ENCODE results near the gene NAB1. TPM values are rescaled to one million over a fixed set of nuclear protein-coding genes. Genes with fewer than 3 reads are reported as not detected.

The NAB1 gene
- total RNA-seq, 1 experiment from 2014 or later = 40.2 TPM

DNA sequence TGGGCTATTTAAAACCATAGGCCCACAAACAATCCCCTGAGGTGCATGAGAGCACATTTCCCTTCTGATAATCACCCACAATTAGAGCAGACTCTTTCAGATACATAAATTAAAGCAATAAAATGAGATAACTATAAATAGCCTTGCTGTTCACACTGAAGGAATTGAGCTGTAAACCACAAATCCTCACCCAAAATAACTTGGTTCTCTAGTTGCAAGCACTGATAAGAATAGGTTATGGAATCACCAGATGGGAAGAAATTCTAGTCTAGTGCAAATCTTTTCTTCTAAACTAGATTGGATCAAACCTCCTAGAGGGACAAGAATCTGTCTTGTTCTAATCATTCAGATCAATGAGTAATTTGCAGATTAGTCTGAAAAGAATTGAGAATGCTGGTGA is 64.6 kb downstream of the NAB1 start:
- Histone ChIP-seq H3K9me3 (ENCODE audit: control insufficient read depth, insufficient read depth, low read depth, low read length) (no peaks in the 10 kb centered on the region), H3K27me3 (ENCODE audit: control insufficient read depth, insufficient read depth, low read length) (no peaks in the 10 kb centered on the region), H3K4me3 (ENCODE audit: low read depth in 2 of 2, low read length in 2 of 2) (no peak overlapping the region), H3K27ac (ENCODE audit: low read length) (no peak overlapping the region), H3K36me3 (ENCODE audit: control insufficient read depth, insufficient read depth, low read length) (no peaks in the 10 kb centered on the region), H3K4me1 (ENCODE audit: control insufficient read depth, insufficient read depth, low read length) (peaks cover 1% of the 10 kb centered on the region)
- ChIA-PET POLR2A (no interaction called here), CTCF (no interaction called here)
- ATAC-seq (no peak), DNase-seq (ENCODE audit: low read depth, low spot score) (no peak)
- in situ Hi-C loops (cut with HindIII; ENCODE audit: low pct_unique_long_range_greater_than_20kb, low sequenced_read_pairs) = no loop called here
- TF ChIP-seq SIN3A (IDR thresholded peaks at IDR 0.05; ENCODE audit: borderline replicate concordance, insufficient read depth, low read depth, low read length) (no peak), POLR2AphosphoS5 (IDR thresholded peaks at IDR 0.05; ENCODE audit: low read depth, low read length) (no peak)
- TF ChIP-seq, protein P1, sequence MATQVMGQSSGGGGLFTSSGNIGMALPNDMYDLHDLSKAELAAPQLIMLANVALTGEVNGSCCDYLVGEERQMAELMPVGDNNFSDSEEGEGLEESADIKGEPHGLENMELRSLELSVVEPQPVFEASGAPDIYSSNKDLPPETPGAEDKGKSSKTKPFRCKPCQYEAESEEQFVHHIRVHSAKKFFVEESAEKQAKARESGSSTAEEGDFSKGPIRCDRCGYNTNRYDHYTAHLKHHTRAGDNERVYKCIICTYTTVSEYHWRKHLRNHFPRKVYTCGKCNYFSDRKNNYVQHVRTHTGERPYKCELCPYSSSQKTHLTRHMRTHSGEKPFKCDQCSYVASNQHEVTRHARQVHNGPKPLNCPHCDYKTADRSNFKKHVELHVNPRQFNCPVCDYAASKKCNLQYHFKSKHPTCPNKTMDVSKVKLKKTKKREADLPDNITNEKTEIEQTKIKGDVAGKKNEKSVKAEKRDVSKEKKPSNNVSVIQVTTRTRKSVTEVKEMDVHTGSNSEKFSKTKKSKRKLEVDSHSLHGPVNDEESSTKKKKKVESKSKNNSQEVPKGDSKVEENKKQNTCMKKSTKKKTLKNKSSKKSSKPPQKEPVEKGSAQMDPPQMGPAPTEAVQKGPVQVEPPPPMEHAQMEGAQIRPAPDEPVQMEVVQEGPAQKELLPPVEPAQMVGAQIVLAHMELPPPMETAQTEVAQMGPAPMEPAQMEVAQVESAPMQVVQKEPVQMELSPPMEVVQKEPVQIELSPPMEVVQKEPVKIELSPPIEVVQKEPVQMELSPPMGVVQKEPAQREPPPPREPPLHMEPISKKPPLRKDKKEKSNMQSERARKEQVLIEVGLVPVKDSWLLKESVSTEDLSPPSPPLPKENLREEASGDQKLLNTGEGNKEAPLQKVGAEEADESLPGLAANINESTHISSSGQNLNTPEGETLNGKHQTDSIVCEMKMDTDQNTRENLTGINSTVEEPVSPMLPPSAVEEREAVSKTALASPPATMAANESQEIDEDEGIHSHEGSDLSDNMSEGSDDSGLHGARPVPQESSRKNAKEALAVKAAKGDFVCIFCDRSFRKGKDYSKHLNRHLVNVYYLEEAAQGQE (IDR thresholded peaks at IDR 0.05; ENCODE audit: insufficient read depth in 1 of 2, low read depth in 2 of 2, low read length in 1 of 2) = no peak
- TF ChIP-seq, protein P2, sequence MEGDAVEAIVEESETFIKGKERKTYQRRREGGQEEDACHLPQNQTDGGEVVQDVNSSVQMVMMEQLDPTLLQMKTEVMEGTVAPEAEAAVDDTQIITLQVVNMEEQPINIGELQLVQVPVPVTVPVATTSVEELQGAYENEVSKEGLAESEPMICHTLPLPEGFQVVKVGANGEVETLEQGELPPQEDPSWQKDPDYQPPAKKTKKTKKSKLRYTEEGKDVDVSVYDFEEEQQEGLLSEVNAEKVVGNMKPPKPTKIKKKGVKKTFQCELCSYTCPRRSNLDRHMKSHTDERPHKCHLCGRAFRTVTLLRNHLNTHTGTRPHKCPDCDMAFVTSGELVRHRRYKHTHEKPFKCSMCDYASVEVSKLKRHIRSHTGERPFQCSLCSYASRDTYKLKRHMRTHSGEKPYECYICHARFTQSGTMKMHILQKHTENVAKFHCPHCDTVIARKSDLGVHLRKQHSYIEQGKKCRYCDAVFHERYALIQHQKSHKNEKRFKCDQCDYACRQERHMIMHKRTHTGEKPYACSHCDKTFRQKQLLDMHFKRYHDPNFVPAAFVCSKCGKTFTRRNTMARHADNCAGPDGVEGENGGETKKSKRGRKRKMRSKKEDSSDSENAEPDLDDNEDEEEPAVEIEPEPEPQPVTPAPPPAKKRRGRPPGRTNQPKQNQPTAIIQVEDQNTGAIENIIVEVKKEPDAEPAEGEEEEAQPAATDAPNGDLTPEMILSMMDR (IDR thresholded peaks at IDR 0.05) = no peak
- intact Hi-C loops (cut with micrococcal nuclease; ENCODE audit: unreplicated experiment) = no loop called here
- no TSS peak for BruUV-seq (replicated peaks)

DNA sequence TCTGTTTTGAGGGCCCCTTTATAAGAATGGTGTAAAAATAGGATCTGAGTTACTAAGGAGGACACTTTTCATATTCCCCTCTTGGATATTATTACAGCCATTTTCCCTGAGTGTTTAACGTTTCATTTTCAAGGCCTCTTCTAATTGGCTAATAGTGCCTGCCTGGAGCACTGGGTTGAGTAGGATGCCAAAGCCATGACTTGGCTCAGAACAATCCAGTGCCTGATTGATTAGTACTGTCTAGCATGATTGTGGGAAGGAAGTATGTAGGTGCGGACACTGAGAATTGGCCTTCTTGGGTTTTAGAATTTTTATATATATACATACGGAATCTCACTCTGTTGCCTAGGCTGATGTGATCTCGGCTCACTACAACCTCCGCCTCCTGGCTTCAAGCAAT is 66.1 kb downstream of the NAB1 start:
- no peak for DNase-seq (ENCODE audit: low read depth, low spot score)
- ChIA-PET POLR2A (no interaction called here), CTCF (no interaction called here)
- Histone ChIP-seq H3K4me3 (ENCODE audit: low read depth in 2 of 2, low read length in 2 of 2) (no peak overlapping the region), H3K9me3 (ENCODE audit: control insufficient read depth, insufficient read depth, low read depth, low read length) (no peaks in the 10 kb centered on the region), H3K27ac (ENCODE audit: low read length) (no peak overlapping the region), H3K36me3 (ENCODE audit: control insufficient read depth, insufficient read depth, low read length) (no peaks in the 10 kb centered on the region), H3K4me1 (ENCODE audit: control insufficient read depth, insufficient read depth, low read length) (peaks cover 9% of the 10 kb centered on the region), H3K27me3 (ENCODE audit: control insufficient read depth, insufficient read depth, low read length) (no peaks in the 10 kb centered on the region)
- intact Hi-C loops (cut with micrococcal nuclease; ENCODE audit: unreplicated experiment) (no loop called here), in situ Hi-C loops (cut with HindIII; ENCODE audit: low pct_unique_long_range_greater_than_20kb, low sequenced_read_pairs) (no loop called here)
- no peak for ATAC-seq
- TF ChIP-seq, protein P2 (IDR thresholded peaks at IDR 0.05) = no peak
- no peak for TF ChIP-seq POLR2AphosphoS5 (IDR thresholded peaks at IDR 0.05; ENCODE audit: low read depth, low read length)
- no peak for TF ChIP-seq TCF7L2 (IDR thresholded peaks at IDR 0.05; ENCODE audit: low read depth, low read length)
- BruUV-seq (replicated peaks) = no TSS peak

Measured in Panc1 (cell line).